Loucy (cell line): ENCODE data around the gene LTBP2.

Experiments
- CTCF ChIP-seq: fragments of 200-600 bp; sonication (generic); conservative IDR thresholded peaks from 2 replicates; pipeline ENCODE4 v1.5.1; 2014; ENCODE audit warnings: mild to moderate bottlenecking, antibody characterized with exemption, low read length
- EZH2phosphoT487 ChIP-seq: fragments of 200-600 bp; IDR thresholded peaks from 2 replicates; pipeline ENCODE4 v1.6.1; 2018; ENCODE audit warnings: antibody characterized with exemption, mild to moderate bottlenecking, moderate library complexity, borderline replicate concordance

- no peak for TF ChIP-seq CTCF
- no peak for TF ChIP-seq EZH2phosphoT487
These were observed 46.6 kb upstream of the LTBP2 start for GRCh38 chr14:74658535-74659131.
